HepG2 (cell line): Measurements from ENCODE around the gene CHCT1. TPM values are rescaled to one million over a fixed set of nuclear protein-coding genes. Genes with fewer than 3 reads are reported as not detected.
A peak's percentile ranks its signal among the peaks of the same experiment; 100 is the strongest.

Experiments
- CHCHD3 ChIP-seq: sonication (generic); formaldehyde crosslinking; IDR thresholded peaks from 2 replicates; pipeline ENCODE4 v1.8.0; 2022; ENCODE audit warnings: mild to moderate bottlenecking, missing genetic modification reagents, moderate library complexity
- FOXK1 ChIP-seq: sonication (generic); formaldehyde crosslinking; IDR thresholded peaks from 2 replicates; pipeline ENCODE4 v1.4.0; 2020; ENCODE audit warnings: low read depth, missing genetic modification reagents, borderline replicate concordance
- HNF4G ChIP-seq, 2 experiments: sonication (generic) in 1 of 2; formaldehyde crosslinking in 1 of 2; IDR thresholded peaks; 2 replicates each; pipeline versions ENCODE4 v1.4.0 to v1.6.1; 2011 to 2020; ENCODE audit warnings: borderline replicate concordance in 2 of 2, low read depth in 2 of 2, mild to moderate bottlenecking in 2 of 2, low read length in 1 of 2, missing genetic modification reagents in 1 of 2, moderate library complexity in 1 of 2
- MED1 ChIP-seq: sonication (generic); formaldehyde crosslinking; IDR thresholded peaks from 2 replicates; pipeline ENCODE4 v1.4.0; 2020; ENCODE audit warnings: missing genetic modification reagents
- NFAT5 ChIP-seq: sonication (generic); formaldehyde crosslinking; IDR thresholded peaks from 2 replicates; pipeline ENCODE4 v1.4.0; 2020; ENCODE audit warnings: missing genetic modification reagents
- NFATC3 ChIP-seq: sonication (generic); formaldehyde crosslinking; IDR thresholded peaks from 2 replicates; pipeline ENCODE4 v1.5.1; 2020; ENCODE audit warnings: mild to moderate bottlenecking, missing genetic modification reagents
- NR2F2 ChIP-seq: IDR thresholded peaks from 2 replicates; pipeline ENCODE4 v1.6.1; 2012; ENCODE audit warnings: low read depth, inconsistent platforms, borderline replicate concordance
- PAF1 ChIP-seq: IDR thresholded peaks from 2 replicates; pipeline ENCODE4 v1.6.1; 2016; ENCODE audit warnings: missing genetic modification reagents, missing compliant biosample characterization
- PHB2 ChIP-seq: fragments of 450-650 bp; IDR thresholded peaks from 2 replicates; pipeline ENCODE4 v1.6.1; 2018; ENCODE audit not compliant: partially characterized antibody
- PHF21A ChIP-seq: sonication (generic); formaldehyde crosslinking; IDR thresholded peaks from 2 replicates; pipeline ENCODE4 v1.5.0; 2020; ENCODE audit warnings: mild to moderate bottlenecking, missing genetic modification reagents
- RFXAP ChIP-seq: sonication (generic); formaldehyde crosslinking; IDR thresholded peaks from 2 replicates; pipeline ENCODE4 v1.4.0; 2020; ENCODE audit warnings: missing genetic modification reagents, borderline replicate concordance
- SP1 ChIP-seq, 2 experiments: fragments of 450-650 bp in 1 of 2; sonication (generic) in 1 of 2; formaldehyde crosslinking in 1 of 2; IDR thresholded peaks; 2 replicates each; pipeline versions ENCODE4 v1.4.0 to v1.6.1; 2016 to 2020; ENCODE audit warnings: missing genetic modification reagents in 1 of 2
- ZIK1 ChIP-seq: sonication (generic); formaldehyde crosslinking; IDR thresholded peaks from 2 replicates; pipeline ENCODE4 v1.5.0; 2020; ENCODE audit warnings: mild to moderate bottlenecking, low read depth, missing genetic modification reagents, borderline replicate concordance
- ZNF296 ChIP-seq: sonication (generic); formaldehyde crosslinking; conservative IDR thresholded peaks from 2 replicates; pipeline ENCODE4 v1.5.0; 2020; ENCODE audit warnings: mild to moderate bottlenecking, missing genetic modification reagents
- ZNF614 ChIP-seq: IDR thresholded peaks from 2 replicates; pipeline ENCODE4 v1.6.1; 2018; ENCODE audit warnings: missing biosample characterization, missing genetic modification reagents, inconsistent platforms, borderline replicate concordance
- ZNF639 ChIP-seq: conservative IDR thresholded peaks from 2 replicates; pipeline ENCODE4 v1.6.1; 2018; ENCODE audit warnings: missing genetic modification reagents
- ZNF703 ChIP-seq: sonication (generic); formaldehyde crosslinking; IDR thresholded peaks from 2 replicates; pipeline ENCODE4 v1.5.1; 2020; ENCODE audit warnings: missing genetic modification reagents, mild to moderate bottlenecking, moderate library complexity, borderline replicate concordance
- ZNF746 ChIP-seq: sonication (generic); formaldehyde crosslinking; IDR thresholded peaks from 2 replicates; pipeline ENCODE4 v1.8.0; 2022; ENCODE audit warnings: mild to moderate bottlenecking, missing genetic modification reagents
- polyA plus RNA-seq, 8 experiments: library from polyadenylated mRNA; depleted of rRNA in 3 of 8; stranded (reverse) in 7 of 8; unstranded in 1 of 8; fragments of >200 nt; fragmentation: Illumina TruSeq in 4 of 8; extraction: Trizol in 4 of 8; gene quantifications; 2 replicates each; pipeline versions ENCODE4 v1.2.1 to v1.2.3, GENCODE V29; 2011 to 2016; ENCODE audit warnings: low read depth in 4 of 8, missing spikeins in 1 of 8, mixed read lengths in 1 of 8; ENCODE audit not compliant: insufficient read depth in 1 of 8
- total RNA-seq, 5 experiments: library from RNA; depleted of rRNA; stranded (reverse); fragments of >200 nt; fragmentation: Illumina TruSeq; extraction: Trizol; gene quantifications; 2 replicates each; pipeline ENCODE4 v1.2.3, GENCODE V29; 2016; ENCODE audit warnings: low read depth in 1 of 5
- TF ChIP-seq, protein P1 (sequence below): sonication (generic); formaldehyde crosslinking; IDR thresholded peaks from 2 replicates; pipeline ENCODE4 v1.4.0; 2020; ENCODE audit warnings: missing genetic modification reagents

Gene CHCT1
- total and polyA plus RNA-seq, 2 of the 13 experiments (the other 11 are each of a cell fraction or from before 2014, with no cell fraction given) = not detected

- TF ChIP-seq MED1 (no peak), NFATC3 (no peak), PHF21A (CRISPR knock-in tag) (no peak), FOXK1 (CRISPR knock-in tag) (no peak; the same call in 1 of the 2 replicates), ZIK1 (CRISPR knock-in tag) (no peak), CHCHD3 (CRISPR knock-in tag) (no peak), HNF4G (IDR thresholded peaks at IDR 0.05; ENCODE audit: borderline replicate concordance, low read depth, low read length) (no peak), HNF4G (CRISPR knock-in tag; IDR thresholded peaks at IDR 0.05; ENCODE audit: borderline replicate concordance, low read depth) (no peak), NFAT5 (CRISPR knock-in tag) (no peak), ZNF296 (no peak), PAF1 (CRISPR knock-in tag) (no peak), RFXAP (0 out of 2 replicates have a peak, but pooled peaks have one; percentile 49), PHB2 (no peak), ZNF614 (no peak; the same call in 1 of the 2 replicates), SP1 (IDR thresholded peaks at IDR 0.05) (no peak), SP1 (CRISPR knock-in tag; IDR thresholded peaks at IDR 0.05) (0 out of 2 replicates have a peak, but pooled peaks have one; percentile 14), ZNF746 (CRISPR knock-in tag) (no peak; the same call in 1 of the 2 replicates), ZNF703 (CRISPR knock-in tag) (no peak), NR2F2 (no peak), ZNF639 (no peak)
- TF ChIP-seq, protein P1, sequence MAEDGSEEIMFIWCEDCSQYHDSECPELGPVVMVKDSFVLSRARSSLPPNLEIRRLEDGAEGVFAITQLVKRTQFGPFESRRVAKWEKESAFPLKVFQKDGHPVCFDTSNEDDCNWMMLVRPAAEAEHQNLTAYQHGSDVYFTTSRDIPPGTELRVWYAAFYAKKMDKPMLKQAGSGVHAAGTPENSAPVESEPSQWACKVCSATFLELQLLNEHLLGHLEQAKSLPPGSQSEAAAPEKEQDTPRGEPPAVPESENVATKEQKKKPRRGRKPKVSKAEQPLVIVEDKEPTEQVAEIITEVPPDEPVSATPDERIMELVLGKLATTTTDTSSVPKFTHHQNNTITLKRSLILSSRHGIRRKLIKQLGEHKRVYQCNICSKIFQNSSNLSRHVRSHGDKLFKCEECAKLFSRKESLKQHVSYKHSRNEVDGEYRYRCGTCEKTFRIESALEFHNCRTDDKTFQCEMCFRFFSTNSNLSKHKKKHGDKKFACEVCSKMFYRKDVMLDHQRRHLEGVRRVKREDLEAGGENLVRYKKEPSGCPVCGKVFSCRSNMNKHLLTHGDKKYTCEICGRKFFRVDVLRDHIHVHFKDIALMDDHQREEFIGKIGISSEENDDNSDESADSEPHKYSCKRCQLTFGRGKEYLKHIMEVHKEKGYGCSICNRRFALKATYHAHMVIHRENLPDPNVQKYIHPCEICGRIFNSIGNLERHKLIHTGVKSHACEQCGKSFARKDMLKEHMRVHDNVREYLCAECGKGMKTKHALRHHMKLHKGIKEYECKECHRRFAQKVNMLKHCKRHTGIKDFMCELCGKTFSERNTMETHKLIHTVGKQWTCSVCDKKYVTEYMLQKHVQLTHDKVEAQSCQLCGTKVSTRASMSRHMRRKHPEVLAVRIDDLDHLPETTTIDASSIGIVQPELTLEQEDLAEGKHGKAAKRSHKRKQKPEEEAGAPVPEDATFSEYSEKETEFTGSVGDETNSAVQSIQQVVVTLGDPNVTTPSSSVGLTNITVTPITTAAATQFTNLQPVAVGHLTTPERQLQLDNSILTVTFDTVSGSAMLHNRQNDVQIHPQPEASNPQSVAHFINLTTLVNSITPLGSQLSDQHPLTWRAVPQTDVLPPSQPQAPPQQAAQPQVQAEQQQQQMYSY = no peak
These were observed 30.7 kb upstream of the CHCT1 start (continued) for GRCh38 chr17:60391471-60392041.
